GM19395 (cell line): ENCODE results near the gene ODAD3.
"Not testable (repeated sequence)": the region's sequence is repeated elsewhere in the genome, so short reads cannot be mapped to it uniquely, and the experiment has no call there.

ENCODE experiments used
- ATAC-seq: cut with Tn5 transposase; IDR thresholded peaks from one replicate; pipeline ENCODE4 v1.9.1; 2021; ENCODE audit warnings: mild to moderate bottlenecking, moderate library complexity; ENCODE audit not compliant: unreplicated experiment

Gene ODAD3

DNA sequence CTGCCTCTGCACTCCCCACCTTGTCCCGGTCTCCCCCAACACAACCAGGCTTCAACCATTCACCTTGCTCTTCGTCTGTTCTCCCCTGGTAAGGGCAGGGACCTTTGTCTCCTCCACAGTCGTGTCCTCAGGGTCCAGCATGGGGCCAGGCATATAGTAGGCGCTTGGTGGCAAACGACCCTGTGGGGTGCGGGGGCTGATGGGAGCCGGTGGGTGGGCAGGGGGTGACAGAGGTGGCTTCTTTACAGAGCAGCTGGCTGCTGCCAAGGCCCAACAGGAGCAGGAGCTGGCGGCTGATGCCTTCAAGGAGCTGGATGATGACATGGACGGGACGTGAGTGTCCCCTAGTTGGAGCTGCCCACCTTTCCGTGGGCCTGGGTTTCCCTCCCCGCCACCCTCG lies 10.2 kb upstream of the ODAD3 start:
- no peak for ATAC-seq

DNA sequence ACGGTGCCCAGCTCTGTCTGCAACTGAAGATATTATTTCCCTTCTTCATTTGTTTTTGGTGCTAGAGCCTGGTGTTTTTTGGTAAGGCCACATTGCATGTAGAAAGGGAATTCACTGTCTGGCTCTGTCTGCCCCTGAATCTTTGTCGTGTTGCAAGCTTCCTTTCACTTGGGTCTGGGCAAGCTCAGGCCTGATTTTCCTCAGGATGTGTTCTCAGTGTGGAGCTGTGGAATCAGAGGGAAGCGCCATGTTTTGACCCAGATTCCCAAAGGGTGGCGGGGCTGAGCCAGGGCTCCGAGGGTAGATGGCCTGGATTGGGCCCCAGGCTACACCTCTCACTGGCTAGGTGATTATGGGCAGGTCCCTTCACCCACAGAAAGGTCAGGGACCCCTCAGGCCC lies 9.1 kb upstream of the ODAD3 start:
- no peak for ATAC-seq

DNA sequence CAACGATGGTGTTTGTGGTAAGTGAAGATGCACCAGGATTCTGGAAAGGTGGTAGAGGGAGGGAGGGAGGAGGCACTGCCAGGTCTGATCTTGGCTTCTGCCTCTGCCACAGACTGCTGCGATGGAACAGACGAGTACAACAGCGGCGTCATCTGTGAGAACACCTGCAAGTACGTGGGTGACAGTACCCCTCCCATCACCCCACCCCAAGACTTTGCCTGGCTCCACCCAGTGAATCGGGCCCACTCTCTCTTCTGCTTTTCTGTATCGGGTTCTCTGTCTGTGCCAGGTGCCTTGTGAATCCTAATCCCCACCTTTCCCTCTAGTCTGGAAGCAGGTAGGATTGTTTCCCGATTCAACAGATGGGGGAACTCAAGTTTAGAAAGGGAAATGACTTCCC lies 3.0 kb upstream of the ODAD3 start:
- ATAC-seq, result no peak

DNA sequence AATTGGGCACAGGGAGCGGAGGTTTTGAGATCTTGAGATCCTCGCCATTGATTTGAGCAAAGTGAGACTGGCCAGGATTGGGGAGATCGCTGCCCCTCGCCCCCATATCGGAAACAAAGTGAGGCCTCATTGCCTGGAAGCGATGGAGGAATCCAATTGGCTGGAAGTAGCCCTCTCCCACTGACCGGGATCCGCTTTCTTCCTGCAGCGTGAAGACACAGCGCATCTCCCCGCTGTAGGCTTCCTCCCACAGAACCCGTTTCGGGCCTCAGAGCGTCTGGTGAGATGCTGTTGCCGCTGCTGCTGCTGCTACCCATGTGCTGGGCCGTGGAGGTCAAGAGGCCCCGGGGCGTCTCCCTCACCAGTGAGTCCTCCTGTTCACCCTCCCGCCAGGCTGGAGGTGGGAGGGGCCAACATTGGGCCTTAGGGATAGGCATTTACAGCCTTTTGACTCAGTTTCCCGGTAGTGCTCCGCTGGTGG lies 952 bp upstream of the ODAD3 start:
- no peak for ATAC-seq

DNA sequence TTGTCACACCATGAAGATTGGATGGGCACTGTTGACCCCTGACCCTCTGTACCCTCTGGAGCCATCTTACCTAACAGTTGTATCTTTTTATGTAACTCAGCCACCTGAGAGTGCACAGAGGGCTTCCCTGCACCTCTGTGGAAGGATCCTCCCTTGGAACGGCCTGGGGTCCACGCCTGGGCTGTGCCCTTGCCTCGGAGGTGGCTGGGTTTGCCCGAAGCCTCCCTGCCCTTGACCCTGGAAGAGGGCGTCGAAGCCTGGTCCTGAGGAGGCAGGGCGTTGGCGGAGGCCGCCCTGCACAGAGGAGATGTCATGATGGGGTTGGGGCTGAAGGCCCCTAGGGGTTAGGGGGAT lies 241 bp downstream of the ODAD3 start:
- peak; percentile 18 for ATAC-seq

DNA sequence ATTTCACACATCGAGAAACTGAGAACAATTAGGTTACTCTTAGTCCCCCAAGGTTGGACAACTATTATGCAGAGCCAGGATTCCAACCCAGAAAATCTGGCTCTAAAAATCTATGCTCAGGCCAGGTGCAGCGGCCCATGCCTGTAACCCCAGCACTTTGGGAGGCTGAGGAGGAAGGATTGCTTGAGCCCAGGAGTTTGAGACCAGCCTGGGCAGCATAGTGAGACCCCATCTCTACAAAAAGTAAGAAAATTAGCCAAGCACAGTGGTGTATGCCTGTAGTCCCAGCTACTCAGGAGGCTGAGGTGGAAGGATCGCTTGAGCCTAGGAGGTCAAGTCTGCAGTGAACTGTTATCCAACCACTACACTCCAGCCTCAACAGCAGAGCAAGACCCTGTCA lies 1.4 kb downstream of the ODAD3 start:
- not testable (repeated sequence) for ATAC-seq

DNA sequence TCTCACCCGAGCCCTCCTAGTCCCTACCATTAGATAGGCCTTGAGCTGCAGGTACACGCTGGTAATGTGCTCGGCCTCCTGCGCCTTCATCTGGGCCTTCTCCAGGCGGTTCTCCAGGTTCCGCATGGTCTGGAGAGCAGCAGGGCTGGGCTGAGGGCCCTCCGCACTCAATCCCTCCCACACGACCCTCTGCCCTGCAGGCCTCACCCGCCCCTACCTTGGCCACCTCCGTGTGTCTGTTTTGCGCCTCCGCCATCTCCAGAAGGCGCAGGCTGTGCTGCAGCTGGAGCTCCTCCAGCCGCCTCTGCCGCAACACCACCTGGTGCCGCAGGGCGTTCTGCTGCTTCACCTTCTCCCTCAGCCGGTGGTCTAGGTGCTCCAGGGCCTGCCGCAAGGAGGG lies 8.3 kb downstream of the ODAD3 start:
- no peak for ATAC-seq

DNA sequence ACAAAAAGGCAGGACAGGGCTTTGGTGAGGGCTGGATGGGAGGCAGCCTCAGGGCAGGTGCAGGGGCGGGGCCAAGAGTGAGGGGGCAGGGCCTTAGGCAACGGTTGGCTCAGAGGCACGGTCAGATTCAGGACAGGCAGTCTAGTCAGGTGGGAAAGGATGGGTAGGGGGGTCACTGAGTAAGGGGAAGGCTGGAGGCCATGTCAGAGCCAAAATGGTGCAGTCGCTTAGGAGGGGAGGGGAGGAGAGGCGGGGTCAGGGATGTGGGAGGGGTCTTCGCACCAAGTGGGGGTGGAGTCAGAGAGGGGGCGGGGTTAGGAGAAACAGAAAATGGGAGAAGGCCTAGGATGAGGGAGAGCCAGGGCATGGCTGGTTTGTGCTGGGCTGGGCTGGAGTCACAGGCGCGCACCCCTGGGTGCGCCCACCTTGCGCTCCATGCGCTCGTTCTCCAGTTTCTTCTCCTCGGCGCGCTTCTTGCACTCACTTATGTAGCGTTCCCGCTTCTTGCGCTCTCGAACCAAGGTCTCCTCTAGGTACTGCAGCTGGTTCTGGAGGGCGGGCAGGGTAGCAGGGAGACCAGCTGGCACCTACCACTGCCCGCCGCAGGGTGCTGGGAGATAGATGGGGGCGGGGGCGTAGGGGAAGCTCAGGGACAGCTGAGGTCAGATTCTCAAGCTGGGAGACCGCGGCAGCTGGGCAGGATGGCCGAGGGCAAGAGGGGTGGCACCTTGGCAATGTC lies 9.0 kb downstream of the ODAD3 start:
- ATAC-seq, result no peak

DNA sequence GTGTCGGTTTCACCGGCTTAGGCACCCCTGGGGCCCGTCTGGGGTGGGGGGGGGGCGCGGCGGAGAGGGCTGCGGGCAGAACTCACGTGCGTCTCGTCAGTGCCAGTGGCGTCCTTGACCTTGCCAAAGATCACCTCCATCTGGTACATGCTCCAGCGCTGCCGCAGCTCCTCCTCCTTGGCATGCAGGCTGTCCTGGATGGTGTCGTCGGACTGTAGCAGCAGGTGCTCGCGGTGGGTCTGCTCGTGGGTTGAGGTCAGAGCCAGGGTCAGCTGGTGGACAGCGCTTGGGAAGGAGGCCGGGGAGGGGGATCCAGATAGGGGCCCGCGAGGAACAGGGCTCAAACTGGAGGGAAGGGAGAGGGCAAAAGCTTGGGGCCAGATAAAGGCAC lies 11.1 kb downstream of the ODAD3 start:
- ATAC-seq, result no peak

DNA sequence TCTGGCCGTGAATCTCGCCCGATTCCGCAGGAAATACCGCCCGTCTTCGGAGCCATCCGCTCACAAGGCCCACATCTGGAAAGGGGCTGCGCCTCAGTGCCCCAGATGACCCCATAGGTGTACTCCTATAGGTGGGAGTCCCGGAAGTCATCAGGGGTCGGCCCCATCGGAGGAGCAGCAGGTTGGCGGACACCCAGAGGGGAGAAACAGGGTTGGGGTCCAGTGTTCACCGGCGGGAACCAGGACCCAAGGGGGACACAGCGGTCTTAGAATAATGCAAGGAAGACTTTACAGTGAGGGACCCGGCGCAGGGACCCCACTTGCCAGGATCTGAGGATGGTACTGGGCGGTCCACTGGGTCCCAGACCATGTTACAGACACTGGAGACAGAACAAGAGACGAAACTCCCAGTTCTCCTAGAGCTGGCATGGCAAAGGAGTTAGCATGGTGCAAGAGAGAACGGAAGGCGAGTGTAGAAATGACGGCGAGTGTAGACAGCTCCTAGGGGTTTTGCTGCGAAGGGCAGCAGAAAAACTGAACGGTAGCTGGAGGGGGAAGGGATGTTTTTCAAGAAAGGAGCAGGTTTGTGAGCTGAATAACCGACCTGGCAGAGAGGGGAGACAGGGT lies 11.6 kb downstream of the ODAD3 start:
- no peak for ATAC-seq

DNA sequence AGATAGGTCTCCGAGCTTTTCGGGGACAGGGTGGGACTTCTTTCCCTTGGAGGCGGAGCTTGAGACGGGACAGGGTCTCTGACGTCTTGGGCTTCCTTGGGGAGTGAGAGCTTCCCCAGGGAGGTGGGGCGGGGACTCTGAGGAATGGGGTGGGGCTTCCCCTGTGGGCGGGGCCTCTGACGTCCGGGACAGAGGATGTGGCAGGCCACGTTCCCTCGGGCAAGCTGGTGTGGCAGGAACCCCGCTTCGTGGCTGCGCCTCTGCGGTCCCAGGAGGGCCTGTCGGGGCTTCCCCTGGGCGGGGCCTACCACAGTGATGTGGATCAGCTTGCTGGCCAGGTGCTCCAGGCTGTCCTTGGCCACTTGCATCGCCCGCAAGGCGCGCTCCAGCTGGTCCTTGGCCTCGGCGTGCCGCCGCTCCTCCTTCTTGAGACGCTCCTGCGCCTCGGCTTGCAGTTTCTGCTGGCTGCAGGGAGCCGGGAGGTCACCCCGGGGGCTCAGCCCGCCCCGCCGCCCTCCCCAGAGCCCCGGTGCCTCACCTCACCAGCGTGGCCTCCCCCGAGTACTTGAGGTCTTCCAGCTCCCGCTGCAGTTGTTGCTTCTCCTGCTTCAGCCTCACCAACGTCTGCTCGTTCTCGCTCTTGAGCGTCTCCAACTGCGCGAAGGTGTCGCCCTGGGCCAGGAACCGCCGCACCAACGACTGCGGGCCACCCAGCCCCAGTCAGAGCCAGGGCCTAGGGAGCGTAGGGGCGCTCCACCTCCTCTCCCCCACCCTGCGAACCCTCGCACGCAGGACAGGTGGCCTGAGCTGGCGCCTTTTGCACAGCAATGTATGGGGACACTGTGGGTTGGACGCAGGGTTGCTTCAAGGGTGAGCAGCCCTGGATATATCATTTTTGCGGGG lies 12.5 kb downstream of the ODAD3 start:
- peak; percentile 70 for ATAC-seq

DNA sequence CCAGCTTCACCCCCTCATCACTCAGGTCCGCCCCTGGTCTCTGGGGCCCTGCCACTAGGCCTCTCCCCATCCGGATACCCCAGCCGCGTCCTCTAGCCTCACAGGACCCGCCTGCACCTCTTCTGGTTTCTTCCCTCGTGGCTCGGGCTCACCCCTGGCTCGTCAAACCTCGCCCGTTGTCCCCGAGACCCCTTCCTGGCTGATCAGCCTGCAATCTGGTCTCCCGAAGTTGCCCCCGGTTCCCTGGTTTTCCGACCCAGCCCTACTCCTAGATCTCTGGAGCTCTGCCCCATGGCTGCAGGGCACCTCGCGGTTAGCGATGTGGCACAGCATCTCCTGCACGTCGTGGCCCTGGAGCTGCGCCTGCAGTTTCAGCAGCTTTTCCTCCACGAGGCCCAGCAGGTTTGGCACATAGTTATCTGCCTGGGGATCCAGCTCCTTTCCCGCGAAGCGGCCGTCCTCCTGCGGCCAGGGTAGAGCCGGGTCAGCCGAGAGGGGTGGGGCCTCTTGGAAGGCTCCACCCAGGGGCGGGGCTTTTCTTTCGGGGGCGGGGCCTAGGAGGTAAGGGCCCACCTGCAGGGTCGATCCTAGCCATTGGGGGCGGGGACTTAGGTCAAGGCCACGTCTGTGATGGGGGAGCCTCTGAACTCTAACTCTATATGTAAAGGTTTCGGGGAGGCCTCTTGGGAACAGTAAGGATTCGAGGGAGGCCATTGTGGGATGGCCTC lies 13.4 kb downstream of the ODAD3 start:
- ATAC-seq, result peak; percentile 40

DNA sequence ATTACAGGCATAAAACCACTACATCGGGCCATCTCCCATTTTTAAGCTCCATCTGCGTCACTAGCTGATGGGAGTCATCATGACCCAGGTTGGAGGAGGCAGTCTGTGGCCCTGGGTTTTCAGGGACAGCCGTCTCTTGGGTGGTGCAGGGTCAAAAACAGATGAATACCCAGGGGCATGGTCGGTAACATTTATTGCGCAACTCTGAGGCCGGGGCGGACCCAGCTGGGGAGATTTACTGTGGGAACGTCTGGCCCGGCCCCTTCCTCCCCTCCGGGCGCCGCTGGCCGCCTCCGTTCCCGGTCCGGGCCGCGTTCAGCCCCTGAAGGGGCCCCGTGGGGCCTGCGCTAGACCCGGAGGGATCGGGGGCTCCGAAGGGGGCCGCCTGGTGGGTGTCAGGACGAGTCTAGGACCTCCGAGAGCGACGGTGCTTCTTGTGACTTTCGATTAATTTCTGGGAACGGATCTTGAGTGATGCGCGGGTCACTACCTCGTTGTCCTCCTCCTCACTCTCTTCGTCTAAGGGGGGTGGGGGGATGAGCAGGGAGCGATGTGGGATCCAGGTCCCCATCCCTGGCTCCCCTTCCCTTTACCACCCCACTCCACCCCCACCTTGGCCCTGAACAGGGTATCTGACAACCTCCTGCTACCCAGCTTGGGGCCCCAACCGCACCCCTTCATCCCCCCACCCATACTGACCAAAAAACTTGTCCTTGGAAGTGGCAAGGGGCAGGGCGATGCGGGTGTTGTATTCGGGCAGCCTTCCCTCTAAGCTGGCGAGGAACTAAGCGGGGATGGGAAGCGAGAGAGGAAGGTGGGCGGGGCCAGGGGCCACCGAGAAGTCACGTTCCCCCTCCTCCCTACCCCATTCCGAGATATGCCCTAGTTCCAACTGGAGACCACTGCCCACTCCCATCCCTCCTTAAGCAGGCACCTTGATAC lies 14.2 kb downstream of the ODAD3 start:
- no peak for ATAC-seq

DNA sequence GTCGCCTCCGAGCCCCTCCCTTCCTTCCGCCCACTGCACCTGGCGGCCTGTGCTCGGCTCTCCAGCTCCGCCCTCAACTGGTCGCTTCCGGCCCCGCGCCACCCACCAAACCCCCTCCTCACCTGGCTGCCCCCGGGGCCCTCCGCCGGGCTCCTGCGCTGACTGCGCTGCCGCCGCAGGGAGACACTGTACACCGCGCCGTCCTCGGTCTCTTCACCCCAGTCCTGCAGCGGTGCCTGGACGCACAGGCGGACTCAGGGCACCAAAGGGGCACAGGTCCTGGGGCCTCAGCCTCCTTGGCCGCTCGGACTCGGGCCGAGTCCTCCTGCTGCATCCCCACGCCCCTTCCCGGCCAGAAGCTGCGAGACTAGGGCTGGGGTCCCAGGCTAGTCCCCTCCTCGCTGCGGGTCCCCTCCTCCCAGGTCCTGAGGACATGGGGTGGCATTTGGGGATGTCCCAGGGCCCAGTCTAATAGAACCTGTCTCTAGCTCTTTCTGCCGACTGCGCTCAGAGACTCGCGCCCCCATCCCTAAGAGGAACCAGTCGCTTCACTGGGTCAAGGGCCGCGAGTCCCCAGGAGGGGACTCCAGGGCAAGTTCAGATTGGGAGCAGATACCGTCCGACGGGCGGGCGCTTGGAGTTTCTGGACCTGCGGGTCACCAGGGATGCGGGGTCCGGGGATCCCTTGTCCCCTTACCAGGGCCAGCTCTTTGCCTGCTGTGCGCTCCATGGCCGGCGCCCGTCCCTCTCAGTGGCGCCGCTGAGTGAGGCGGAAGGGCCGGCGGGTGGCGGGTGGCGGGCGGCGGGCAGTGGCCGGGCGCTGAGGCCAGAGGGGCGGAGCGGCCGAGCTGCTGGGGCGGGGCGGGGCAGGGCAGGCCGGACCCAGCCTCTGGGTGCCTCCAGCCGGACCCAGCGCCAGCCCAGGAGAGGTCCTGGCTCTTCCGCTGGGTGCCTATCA lies 16.1 kb downstream of the ODAD3 start, which contains the start of gene RGL3:
RGL3 (minus strand) TSS at position 766 of the 958 bp plus-strand sequence; CDS start at position 730, 36 bp downstream.
- ATAC-seq, result no peak

DNA sequence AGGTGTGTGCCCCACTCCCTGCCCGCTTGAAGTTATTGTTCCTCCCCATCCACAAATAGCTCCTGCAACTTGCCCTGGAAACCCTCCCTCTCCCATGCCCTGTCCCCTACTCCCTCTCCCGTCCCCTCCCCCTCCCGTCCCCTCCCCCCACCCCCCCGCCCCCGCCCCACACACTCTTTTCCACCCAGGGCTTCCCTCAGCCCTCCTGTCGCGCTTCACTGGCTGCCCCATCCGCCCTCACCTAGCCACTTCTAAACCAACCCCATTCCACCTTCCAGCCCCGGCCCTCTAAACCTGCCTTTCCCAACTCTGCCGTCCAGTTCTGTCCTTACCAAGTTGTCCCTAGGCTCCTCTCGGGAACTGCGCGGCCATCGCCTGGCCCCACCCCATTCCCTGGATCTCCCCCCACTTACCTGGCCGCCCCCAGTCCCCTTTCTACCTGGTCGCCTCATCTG lies 16.8 kb downstream of the ODAD3 start:
- ATAC-seq, result no peak

DNA sequence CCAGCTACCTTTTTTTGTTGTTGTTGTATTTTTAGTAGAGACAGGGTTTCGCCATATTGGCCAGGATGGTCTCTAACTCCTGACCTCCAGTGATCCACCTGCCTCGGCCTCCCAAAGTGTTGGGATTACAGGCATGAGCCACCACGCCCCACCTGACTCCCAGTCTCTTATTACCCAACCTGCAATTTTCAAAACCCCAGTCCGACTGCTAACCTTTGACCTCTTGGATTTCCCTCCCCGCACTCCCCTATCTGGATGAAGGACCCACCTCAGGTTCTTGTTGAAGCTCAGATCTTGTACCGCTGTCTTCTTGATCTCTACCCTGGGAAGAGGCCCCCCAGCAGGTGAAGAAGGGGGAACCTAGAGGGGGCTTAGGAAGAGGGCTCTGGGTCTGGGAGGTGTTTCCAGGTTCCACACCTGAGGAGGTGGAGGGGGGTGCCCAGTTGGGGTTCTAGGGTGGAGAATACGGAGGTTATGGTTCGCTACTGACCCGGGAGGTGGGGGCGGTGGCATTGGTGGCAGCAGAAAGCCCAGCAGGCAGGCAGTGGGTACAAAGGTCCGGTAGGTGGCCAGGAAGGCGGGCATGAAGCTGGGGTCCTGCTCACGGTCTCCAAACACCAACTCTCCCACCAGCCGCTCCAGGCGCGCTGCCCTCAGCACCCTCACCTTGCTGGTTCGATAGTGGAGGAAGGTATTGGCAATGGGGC lies 18.4 kb downstream of the ODAD3 start:
- ATAC-seq, result no peak

DNA sequence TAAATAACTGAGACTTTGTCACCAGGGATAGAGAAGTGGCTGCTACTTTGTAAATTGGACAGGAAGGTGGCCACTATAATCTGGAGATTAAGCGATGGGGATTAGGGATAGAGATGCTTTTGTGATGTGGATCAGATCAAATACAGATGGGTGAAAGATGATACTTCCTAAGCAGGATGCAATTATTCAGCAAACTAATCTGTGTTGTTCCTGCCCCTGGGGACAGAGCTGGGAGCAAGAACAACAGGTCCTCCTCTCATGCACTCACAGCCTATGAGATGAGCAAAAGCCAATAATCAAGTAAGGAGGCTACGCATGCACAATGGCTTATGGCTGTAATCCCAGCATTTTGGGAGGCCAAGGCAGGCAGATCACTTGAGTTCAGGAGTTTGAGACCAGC lies 20.4 kb downstream of the ODAD3 start:
- ATAC-seq, result no peak

DNA sequence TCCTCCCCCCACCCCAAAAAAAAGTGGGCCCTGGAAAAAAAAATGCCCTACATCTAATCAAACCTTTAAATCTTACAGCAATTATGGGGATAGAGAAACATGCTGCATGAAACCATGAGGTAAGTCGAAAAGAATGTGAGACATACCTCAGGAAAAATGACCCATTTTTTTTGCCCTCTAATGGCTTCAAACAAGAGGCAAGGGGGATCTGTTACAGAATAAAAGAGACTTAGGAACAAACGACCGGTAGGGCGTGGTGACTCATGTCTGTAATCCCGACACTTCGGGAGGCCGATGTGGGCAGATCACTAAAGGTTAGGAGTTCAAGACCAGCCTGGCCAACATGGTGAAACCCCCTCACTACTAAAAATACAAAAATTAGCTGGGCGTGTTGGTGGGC lies 24.2 kb downstream of the ODAD3 start:
- ATAC-seq, result no peak
